ENCODE measurements around the gene FXYD5.

Gene FXYD5

GRCh38 chr19:35155981-35156672 lies 1.6 kb downstream of the FXYD5 start:
- no peak for DNase-seq (ENCODE audit: low read depth, low spot score)

DNA sequence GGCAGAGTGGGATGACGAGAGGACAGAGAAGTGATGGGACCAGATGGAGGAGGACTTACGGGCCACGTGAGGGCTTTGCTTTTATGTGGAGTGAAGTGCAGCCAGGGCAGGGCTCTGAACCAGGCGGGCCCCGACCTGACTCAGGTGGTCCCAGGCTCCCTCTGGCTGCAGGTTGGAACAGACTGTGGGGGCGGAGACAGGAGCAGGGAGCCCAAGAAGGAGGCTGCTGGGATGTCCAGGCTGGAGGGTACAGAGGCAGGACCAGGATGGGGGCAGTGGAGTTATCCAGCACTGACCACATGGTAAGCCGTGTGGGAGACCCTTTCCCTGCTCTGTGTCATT lies 2.1 kb downstream of the FXYD5 start:
- no peak for DNase-seq (ENCODE audit: low read depth, low spot score)

GRCh38 chr19:35157431-35157830 lies 2.9 kb downstream of the FXYD5 start:
- no peak for DNase-seq (ENCODE audit: low read depth, low spot score)

- no peak for DNase-seq (ENCODE audit: low read depth, low spot score)
Observed at GRCh38 chr19:35159606-35160005, 5.1 kb downstream of the FXYD5 start.

GRCh38 chr19:35160629-35161433 lies 6.3 kb downstream of the FXYD5 start:
- no peak for DNase-seq (ENCODE audit: low read depth, low spot score)

DNA sequence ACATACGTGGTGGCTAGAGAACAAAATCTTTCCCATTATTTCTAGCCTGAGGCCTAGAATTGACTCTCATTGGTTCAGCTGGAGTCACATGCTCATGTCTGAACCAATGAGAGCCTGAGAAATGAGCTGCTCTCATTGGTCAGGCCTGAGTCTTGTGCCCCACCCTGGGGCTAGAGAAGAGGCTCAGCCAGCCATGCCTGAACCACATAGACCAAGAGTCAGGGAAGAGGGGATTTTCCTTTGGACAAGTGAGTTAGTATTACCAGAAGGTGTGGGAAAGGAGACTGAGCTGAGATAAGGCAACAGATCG lies 6.9 kb downstream of the FXYD5 start:
- DNase-seq (ENCODE audit: low read depth, low spot score): no peak

- no peak for DNase-seq (ENCODE audit: low read depth, low spot score)
Observed at GRCh38 chr19:35162471-35163326, 8.2 kb downstream of the FXYD5 start.

DNA sequence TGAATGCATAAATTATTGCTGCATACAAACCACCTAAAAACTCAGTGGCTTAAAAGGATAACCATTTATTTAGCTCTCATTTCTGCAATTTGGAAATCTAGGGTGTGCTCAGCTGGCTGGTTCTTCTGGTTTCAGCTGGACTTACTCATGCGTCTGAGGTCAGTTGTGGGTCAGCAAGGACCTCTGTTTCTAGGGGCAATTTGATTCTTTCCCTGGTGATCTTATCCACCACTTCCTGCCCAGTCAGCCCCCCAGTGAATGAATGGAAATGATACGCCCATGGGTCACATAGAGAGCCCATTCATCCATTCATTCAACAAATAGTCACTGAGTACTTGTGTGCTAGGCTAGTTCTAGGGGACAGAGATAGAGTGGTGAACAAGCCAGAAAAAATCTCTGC lies 9.9 kb downstream of the FXYD5 start:
- DNase-seq (ENCODE audit: low read depth, low spot score): no peak

DNA sequence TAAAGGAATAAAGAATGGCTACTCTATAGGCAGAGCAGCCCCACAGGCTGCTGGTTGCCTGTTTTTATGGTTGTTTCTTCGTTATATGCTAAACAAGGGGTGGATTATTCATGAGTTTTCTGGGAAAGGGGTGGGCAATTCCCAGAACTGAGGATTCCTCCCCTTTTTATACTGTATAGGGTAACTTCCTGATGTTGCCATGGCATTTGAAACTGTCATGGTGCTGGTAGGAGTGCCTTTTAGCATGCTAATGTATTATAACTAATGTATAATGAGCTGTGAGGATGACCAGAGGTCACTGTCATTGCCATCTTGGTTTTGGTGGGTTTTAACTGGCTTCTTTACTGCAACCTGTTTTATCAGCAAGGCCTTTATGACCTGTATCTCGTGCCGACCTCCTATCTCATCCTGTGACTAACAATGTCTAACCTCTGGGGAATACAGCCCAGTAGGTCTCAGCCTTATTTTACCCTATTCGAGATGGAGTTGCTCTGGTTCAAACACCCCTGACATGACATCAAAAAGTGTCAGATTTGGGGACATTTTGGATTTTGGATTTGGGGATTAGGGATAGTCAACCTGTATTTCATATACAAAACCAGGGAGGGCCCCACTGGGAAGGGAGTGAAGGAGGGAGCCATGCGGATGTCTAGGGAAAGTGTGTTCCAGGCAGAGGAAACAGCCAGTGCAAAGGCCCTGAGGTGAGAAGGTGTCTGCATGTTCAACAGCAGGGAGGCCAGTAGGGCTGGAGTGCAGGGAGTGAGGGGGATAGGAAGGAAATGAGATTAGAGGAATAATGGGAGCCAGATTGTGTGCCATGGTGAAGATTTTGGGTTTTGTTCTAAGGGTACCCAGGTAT lies 10.9 kb downstream of the FXYD5 start:
- no peak for DNase-seq (ENCODE audit: low read depth, low spot score)

DNA sequence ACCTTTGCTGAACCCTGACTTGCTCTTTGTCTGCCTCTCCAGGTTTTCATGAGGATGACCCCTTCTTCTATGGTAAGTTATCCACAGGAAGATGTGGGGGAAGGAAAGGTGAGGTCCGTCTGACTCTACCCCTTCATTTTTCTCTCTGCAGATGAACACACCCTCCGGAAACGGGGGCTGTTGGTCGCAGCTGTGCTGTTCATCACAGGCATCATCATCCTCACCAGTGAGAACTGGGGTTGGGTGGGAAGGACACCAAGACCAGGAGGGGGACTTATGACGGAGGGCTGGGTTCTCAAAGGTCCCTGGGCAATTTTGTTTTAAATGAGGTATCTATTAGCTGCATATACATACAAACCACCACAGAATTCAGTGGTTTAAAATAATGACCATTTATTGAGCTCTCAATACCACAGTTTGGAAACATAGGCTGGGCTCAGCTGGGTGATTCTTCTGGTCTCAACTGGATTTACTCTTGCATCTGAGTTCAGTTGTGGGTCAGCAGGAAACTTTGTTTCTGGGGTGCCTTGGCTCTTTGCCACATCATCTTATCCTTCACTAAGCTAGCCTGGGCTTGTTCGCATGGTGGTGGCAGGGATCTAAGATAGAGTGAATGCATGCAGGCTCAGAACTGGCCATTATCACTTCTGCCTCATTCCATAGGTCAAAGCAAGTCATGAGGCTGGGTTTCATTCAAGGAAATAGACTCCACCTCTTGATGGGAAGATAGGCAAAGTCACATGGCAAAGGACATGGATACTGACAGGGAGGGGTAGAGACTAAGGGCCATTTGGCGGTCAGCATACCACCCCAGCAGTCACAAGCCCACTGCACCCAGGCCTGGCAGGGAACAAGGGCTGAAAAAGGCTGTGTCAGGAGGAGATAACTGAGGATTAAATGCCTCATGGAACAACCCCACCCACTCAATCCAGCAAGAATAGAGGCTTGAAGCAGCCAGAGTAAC lies 11.8 kb downstream of the FXYD5 start:
- DNase-seq (ENCODE audit: low read depth, low spot score): no peak

- DNase-seq (ENCODE audit: low read depth, low spot score): no peak
Observed at GRCh38 chr19:35167251-35168119, 12.9 kb downstream of the FXYD5 start.

GRCh38 chr19:35168196-35168595 lies 13.7 kb downstream of the FXYD5 start:
- no peak for DNase-seq (ENCODE audit: low read depth, low spot score)

- no peak for DNase-seq (ENCODE audit: low read depth, low spot score)
Observed at GRCh38 chr19:35169221-35169995, 14.9 kb downstream of the FXYD5 start.

GRCh38 chr19:35170359-35171061 lies 16.0 kb downstream of the FXYD5 start:
- DNase-seq (ENCODE audit: low read depth, low spot score): no peak

DNA sequence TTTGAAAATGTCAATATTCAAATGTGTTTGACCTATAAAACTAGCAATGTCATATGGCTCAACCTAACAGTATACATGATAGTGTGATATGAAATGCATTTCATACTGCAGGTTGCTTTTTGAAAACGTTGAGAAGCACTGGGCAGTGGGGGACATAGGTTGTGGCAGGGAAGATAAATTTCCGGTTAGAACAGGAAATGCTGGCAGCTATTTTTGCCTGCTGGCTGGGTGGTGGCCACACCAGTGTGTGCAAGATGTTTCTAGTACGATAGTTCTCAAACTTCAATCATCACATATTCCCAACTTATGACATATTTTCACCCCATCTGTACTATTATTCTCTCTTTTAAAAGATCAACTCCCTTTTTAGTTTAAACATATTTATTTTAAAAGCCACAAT lies 17.2 kb downstream of the FXYD5 start:
- DNase-seq (ENCODE audit: low read depth, low spot score): no peak

- DNase-seq (ENCODE audit: low read depth, low spot score): no peak
Observed at GRCh38 chr19:35174226-35174625, 19.7 kb downstream of the FXYD5 start.

GRCh38 chr19:35176181-35176570 lies 21.6 kb downstream of the FXYD5 start:
- no peak for DNase-seq (ENCODE audit: low read depth, low spot score)
